Epithelial cell of esophagus (primary cell): ENCODE results near the gene EXO1.
"Not testable (repeated sequence)": the region's sequence is repeated elsewhere in the genome, so short reads cannot be mapped to it uniquely, and the experiment has no call there.

Experiments
- DNase-seq: peaks from one replicate; pipeline ENCODE4 v3.0.0; 2010; ENCODE audit warnings: low read depth
- H3K4me3 ChIP-seq: 2 replicates; pipeline ENCODE4 v1.5.1; 2011; ENCODE audit warnings: mild to moderate bottlenecking, low read length, control low read depth
- TF ChIP-seq, protein P1 (sequence below): IDR thresholded peaks from 2 replicates; pipeline ENCODE4 v1.5.1; 2011; ENCODE audit warnings: low read depth, mild to moderate bottlenecking, low read length, control low read depth, inconsistent platforms; ENCODE audit not compliant: insufficient read depth; ENCODE audit errors: missing control alignments

EXO1 gene

DNA sequence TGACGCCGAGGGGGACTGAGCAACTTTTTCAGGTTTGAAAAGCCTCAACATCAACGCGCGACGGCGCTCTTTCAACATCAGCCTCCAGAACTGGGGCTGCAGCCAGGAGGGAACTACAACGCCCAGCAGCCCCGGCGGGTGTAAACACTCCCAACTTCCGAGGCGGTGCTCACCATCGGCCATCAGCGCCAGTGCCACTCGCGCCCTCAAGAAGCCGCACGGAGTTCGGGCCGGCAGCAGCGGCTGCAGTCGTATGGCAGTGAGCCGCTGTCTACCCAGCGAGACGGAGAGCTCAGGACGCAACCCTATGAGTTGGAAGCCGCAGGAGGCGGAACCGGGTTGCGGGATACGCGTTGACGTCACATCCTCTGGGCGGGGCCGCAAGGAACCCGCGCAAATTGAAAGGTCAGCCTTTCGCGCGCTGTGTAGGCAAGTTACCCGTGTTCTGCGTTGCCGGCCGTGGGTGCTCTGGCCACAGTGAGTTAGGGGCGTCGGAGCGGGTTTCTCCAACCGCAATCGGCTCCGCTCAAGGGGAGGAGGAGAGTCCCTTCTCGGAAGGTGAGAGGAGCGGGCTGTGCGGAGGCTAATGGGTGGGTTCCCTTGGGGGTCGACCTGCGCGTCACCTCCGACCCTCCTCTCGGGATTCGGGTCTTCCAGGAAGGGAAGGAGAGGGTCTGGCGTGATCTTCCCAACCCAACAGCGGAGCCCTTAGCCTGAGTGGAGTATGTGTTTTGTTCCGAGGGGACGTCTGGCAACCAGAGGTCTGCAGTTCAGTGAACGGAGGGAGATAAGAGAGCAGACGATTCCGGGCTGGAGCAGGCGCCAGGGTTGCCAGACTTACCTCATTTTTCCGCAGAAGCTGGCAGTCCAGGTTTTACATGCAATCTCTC, at the start of gene EXO1:
EXO1 (plus strand) TSS at position 409 of the 890 bp plus-strand sequence. CDS start 2,222 bp downstream, outside the sequence.
- peak within 1 kb of the TSS; percentile 84 for H3K4me3 ChIP-seq
- TF ChIP-seq, protein P1, sequence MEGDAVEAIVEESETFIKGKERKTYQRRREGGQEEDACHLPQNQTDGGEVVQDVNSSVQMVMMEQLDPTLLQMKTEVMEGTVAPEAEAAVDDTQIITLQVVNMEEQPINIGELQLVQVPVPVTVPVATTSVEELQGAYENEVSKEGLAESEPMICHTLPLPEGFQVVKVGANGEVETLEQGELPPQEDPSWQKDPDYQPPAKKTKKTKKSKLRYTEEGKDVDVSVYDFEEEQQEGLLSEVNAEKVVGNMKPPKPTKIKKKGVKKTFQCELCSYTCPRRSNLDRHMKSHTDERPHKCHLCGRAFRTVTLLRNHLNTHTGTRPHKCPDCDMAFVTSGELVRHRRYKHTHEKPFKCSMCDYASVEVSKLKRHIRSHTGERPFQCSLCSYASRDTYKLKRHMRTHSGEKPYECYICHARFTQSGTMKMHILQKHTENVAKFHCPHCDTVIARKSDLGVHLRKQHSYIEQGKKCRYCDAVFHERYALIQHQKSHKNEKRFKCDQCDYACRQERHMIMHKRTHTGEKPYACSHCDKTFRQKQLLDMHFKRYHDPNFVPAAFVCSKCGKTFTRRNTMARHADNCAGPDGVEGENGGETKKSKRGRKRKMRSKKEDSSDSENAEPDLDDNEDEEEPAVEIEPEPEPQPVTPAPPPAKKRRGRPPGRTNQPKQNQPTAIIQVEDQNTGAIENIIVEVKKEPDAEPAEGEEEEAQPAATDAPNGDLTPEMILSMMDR = peak; percentile 36
- DNase-seq = peak; percentile 93

DNA sequence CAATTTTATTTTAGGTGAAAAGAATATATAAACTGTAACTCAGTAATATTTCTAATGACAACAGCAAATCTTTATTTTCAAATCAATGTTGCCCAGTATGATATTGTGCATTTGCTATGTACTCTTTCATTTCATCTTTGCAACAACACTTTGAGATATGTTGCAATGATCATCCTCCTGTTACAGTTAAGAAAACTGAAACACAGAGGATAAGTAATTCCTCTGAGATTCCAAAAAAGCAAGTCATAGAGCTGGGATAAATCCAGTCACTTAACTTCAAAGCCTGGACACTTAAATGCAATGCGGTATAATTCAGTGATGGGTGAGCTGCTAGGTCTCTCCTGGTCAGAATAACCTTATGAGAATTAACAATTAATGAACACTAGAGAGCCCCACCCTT, 48.6 kb upstream of the EXO1 start:
- TF ChIP-seq, protein P1 = no peak
- peak; percentile 8 for DNase-seq
- H3K4me3 ChIP-seq = no peak overlapping the region

DNA sequence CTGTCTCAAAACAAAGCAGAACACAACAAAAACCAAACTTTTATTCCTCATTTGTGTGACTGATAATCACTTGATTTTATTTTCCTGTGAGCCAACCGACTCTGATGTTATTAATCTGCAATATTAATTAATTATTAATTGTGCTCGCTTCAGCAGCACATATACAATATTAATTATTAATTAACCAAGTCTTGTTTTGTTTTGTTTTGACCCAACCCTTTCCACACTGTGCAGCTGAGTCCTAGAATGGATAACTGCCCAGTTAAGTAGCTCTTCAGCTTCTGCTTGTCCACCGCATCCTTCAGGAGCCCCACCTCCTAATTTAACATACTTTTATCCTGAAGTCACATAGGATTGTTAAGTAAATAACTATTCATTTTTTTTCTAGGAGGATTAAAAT, 47.4 kb upstream of the EXO1 start:
- no peak for DNase-seq
- TF ChIP-seq, protein P1 = no peak
- no peak overlapping the region for H3K4me3 ChIP-seq

DNA sequence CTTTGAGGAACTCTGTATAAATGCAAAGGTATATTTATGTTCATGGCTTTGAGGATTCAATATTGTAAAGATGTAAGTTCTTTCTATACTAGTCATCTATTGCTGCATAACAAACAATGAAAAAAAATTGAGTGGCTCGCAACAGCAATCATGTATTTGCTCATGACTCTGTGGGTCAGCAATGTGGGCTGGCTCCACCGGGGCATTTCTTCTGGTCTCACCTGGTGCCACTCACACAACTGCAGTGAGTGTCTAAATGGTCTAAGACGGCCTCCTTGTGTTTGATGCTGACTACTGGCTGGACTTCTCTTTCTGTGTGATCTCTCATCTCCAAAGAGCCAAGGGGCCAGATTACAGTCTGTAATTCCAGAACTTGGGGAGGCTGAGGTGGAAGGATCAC, 45.1 kb upstream of the EXO1 start:
- TF ChIP-seq, protein P1 = no peak
- H3K4me3 ChIP-seq = no peak overlapping the region
- peak; percentile 88 for DNase-seq

DNA sequence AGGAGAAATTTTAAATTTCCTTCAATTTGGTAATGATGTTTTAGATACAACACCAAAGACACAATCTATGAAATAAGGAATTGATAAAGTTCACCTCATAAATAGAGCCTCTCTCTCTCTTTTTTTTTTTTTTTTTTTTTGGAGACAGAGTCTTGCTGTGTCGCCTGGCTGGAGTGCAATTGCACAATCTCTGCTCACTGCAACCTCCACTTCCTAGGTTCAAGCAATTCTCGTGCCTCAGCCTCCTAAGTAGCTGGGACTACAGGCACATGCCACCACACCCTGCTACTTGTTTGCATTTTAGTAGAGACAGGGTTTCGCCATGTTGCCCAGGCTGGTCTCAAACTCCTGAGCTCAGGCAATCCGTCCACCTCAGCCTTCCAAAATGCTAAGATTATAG, 43.3 kb upstream of the EXO1 start:
- not testable (repeated sequence) for DNase-seq, H3K4me3 ChIP-seq

DNA sequence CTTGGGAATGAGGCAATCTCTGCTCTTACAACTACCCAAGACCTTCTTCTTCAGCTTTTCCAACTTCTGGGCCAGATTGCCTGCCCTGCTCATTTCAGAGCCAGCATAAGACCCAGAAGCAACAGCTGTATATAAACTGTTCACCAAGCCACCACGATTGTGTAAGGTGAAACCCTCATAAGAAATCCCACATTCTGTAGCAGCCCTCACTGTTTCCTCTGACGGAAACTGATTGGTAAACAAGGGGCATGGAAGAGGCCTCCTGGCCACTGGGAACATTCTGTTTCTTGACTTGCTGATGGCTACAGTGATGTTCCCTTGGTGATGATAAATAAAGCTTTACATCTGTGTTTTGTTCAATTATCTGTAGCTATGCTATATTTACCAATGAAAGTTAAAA, 39.7 kb upstream of the EXO1 start:
- no peak overlapping the region for H3K4me3 ChIP-seq
- DNase-seq = no peak
- TF ChIP-seq, protein P1 = no peak

DNA sequence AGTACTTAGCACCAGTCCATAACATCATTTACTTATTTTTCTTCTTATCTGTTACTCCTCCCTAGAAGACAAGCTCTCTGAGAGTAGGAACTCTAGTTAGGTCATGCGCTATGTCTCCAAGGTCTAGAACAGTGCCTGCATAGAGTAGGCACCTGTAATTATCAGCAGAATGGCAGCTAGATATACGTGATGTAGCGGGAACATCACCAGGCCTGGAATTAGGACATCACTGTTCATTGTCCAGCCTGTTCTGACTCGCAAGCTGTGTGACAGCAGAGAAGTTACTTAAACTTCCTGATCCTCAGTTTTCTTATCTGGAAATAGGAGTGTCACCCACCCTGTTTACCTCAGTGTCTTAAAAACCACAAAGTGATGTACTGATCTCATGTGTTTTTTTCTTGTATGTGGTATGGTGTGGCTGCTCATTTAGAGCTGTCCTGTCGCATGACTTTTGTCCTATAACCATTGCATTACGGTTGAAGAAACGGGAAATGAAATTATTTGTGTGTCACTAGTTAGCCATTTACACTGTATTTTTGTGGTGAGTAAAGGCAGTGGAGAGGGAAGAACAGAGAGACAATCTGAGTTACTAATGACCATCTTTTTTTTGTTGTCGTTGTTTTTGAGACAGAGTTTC, 37.1 kb upstream of the EXO1 start:
- DNase-seq = no peak
- TF ChIP-seq, protein P1 = no peak

More for the DNA sequence above, 37.1 kb upstream of the EXO1 start:
- no peak overlapping the region for H3K4me3 ChIP-seq
